ENCODE results near the gene EIF3F.

- TF ChIP-seq, protein P1, sequence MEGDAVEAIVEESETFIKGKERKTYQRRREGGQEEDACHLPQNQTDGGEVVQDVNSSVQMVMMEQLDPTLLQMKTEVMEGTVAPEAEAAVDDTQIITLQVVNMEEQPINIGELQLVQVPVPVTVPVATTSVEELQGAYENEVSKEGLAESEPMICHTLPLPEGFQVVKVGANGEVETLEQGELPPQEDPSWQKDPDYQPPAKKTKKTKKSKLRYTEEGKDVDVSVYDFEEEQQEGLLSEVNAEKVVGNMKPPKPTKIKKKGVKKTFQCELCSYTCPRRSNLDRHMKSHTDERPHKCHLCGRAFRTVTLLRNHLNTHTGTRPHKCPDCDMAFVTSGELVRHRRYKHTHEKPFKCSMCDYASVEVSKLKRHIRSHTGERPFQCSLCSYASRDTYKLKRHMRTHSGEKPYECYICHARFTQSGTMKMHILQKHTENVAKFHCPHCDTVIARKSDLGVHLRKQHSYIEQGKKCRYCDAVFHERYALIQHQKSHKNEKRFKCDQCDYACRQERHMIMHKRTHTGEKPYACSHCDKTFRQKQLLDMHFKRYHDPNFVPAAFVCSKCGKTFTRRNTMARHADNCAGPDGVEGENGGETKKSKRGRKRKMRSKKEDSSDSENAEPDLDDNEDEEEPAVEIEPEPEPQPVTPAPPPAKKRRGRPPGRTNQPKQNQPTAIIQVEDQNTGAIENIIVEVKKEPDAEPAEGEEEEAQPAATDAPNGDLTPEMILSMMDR (conservative IDR thresholded peaks at IDR 0.05): no peak
- no peak for TF ChIP-seq EZH2 (IDR thresholded peaks at IDR 0.05; ENCODE audit: low read depth)
Measured at GRCh38 chr11:8016440-8016839, 29.3 kb downstream of the EIF3F start.

Data from PC-9 (cell line).